Lower leg skin (tissue), 3 donors: Measurements from ENCODE around the gene BZW2.

Source experiments
- POLR2A ChIP-seq, 2 donors: fragments of 450-650 bp; IDR thresholded peaks; one replicate each; pipeline ENCODE4 v1.6.1; 2016 to 2017; ENCODE audit warnings: antibody characterized with exemption in 2 of 2, mild to moderate bottlenecking in 1 of 2, moderate library complexity in 1 of 2
- TF ChIP-seq, protein P1 (sequence below), 3 donors: fragments of 450-650 bp; IDR thresholded peaks; one replicate each; pipeline ENCODE4 v1.5.1; 2016; ENCODE audit warnings: antibody characterized with exemption in 3 of 3, mild to moderate bottlenecking in 3 of 3, moderate library complexity in 2 of 3

- TF ChIP-seq POLR2A (IDR thresholded peaks at IDR 0.05) = no peak
- TF ChIP-seq, protein P1, sequence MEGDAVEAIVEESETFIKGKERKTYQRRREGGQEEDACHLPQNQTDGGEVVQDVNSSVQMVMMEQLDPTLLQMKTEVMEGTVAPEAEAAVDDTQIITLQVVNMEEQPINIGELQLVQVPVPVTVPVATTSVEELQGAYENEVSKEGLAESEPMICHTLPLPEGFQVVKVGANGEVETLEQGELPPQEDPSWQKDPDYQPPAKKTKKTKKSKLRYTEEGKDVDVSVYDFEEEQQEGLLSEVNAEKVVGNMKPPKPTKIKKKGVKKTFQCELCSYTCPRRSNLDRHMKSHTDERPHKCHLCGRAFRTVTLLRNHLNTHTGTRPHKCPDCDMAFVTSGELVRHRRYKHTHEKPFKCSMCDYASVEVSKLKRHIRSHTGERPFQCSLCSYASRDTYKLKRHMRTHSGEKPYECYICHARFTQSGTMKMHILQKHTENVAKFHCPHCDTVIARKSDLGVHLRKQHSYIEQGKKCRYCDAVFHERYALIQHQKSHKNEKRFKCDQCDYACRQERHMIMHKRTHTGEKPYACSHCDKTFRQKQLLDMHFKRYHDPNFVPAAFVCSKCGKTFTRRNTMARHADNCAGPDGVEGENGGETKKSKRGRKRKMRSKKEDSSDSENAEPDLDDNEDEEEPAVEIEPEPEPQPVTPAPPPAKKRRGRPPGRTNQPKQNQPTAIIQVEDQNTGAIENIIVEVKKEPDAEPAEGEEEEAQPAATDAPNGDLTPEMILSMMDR (IDR thresholded peaks at IDR 0.05) = no peak
Observed at GRCh38 chr7:16702441-16702840, 56.5 kb downstream of the BZW2 start.
